ENCODE results near the gene AP1G2.

The AP1G2 gene

GRCh38 chr14:23523229-23524016 lies 44.2 kb downstream of the AP1G2 start:
- H3K27ac ChIP-seq, result no peak overlapping the region
- no peak for TF ChIP-seq CTCF (IDR thresholded peaks at IDR 0.05)

- TF ChIP-seq CTCF (IDR thresholded peaks at IDR 0.05), result no peak
- TF ChIP-seq ZFX (IDR thresholded peaks at IDR 0.05; ENCODE audit: borderline replicate concordance), result no peak
- H3K27ac ChIP-seq, result no peak overlapping the region
Observed at GRCh38 chr14:23522643-23523198, 44.9 kb downstream of the AP1G2 start.

GRCh38 chr14:23521785-23522640 lies 45.6 kb downstream of the AP1G2 start:
- H3K27ac ChIP-seq, result no peak overlapping the region
- TF ChIP-seq CTCF (IDR thresholded peaks at IDR 0.05), result no peak

- no peak overlapping the region for H3K27ac ChIP-seq
- TF ChIP-seq ZFX (IDR thresholded peaks at IDR 0.05; ENCODE audit: borderline replicate concordance) (no peak), CTCF (IDR thresholded peaks at IDR 0.05) (no peak)
Observed at GRCh38 chr14:23520899-23521533, 46.6 kb downstream of the AP1G2 start.

GRCh38 chr14:23518709-23519108 lies 48.9 kb downstream of the AP1G2 start:
- no peak overlapping the region for H3K27ac ChIP-seq
- TF ChIP-seq ZFX (IDR thresholded peaks at IDR 0.05; ENCODE audit: borderline replicate concordance) (no peak), CTCF (IDR thresholded peaks at IDR 0.05) (no peak)

- TF ChIP-seq ZFX (IDR thresholded peaks at IDR 0.05; ENCODE audit: borderline replicate concordance) (no peak), CTCF (IDR thresholded peaks at IDR 0.05) (no peak)
Observed at GRCh38 chr14:23517650-23518326, 49.8 kb downstream of the AP1G2 start.

More at GRCh38 chr14:23517650-23518326, 49.8 kb downstream of the AP1G2 start:
- no peak overlapping the region for H3K27ac ChIP-seq

Measured in 22Rv1 (cell line).